ENCODE data around the gene NCBP2L.

The NCBP2L gene

GRCh38 chrX:107823042-107823441 lies 45.5 kb downstream of the NCBP2L start:
- no peak overlapping the region for H3K27ac ChIP-seq (ENCODE audit: low read length)
- H3K4me2 ChIP-seq (ENCODE audit: insufficient read depth, low read length): no peak overlapping the region
- no peaks in the 10 kb centered on the region for H3K79me2 ChIP-seq (ENCODE audit: insufficient read depth, low read length)
- DNase-seq (no peak), ATAC-seq (ENCODE audit: insufficient read depth, low read depth) (no peak)
- H3K9me3 ChIP-seq (ENCODE audit: insufficient read depth, low read length, severe bottlenecking): peaks cover 3% of the 10 kb centered on the region
- no peak for TF ChIP-seq CTCF (IDR thresholded peaks at IDR 0.05; ENCODE audit: borderline replicate concordance, extremely low read depth, low read length, poor library complexity, severe bottlenecking)
- no peak for TF ChIP-seq EZH2 (IDR thresholded peaks at IDR 0.05; ENCODE audit: borderline replicate concordance, low read depth, low read length, severe bottlenecking)
- H3K4me1 ChIP-seq (ENCODE audit: insufficient read depth, low read length): no peaks in the 10 kb centered on the region
- H2AFZ ChIP-seq (ENCODE audit: low read depth, low read length): no peak overlapping the region
- H3K36me3 ChIP-seq (ENCODE audit: insufficient read depth, low read length): no peaks in the 10 kb centered on the region
- no peak overlapping the region for H3K9ac ChIP-seq (ENCODE audit: low read depth, low read length)
- H4K20me1 ChIP-seq (ENCODE audit: insufficient read depth, low read length): no peaks in the 10 kb centered on the region
- H3K4me3 ChIP-seq (ENCODE audit: low read depth in 1 of 2, low read length in 2 of 2): no peak overlapping the region
- no peaks in the 10 kb centered on the region for H3K27me3 ChIP-seq (ENCODE audit: insufficient read depth, low read length, poor library complexity)

DNA sequence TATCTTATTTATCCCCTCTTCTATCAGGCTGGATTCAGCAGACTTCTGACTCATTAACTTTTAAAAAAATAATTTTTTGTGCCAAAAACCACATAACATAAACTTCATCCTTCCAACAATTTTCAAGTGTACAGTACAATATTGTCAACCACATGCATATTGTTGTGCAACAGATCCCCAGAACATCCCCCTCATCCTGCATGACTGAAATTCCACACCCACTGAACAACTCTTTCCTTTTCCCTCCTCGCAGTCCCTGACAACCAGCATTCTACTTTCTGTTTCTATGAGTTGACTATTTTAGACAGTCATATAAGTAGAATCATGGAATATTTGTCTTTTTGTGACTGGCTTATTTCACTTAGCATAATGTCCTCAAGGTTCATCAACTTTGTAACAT lies 45.9 kb downstream of the NCBP2L start:
- Histone ChIP-seq H2AFZ (ENCODE audit: low read depth, low read length) (no peak overlapping the region), H4K20me1 (ENCODE audit: insufficient read depth, low read length) (no peaks in the 10 kb centered on the region), H3K27ac (ENCODE audit: low read length) (no peak overlapping the region), H3K4me3 (ENCODE audit: low read depth in 1 of 2, low read length in 2 of 2) (no peak overlapping the region), H3K9ac (ENCODE audit: low read depth, low read length) (no peak overlapping the region), H3K4me2 (ENCODE audit: insufficient read depth, low read length) (no peak overlapping the region), H3K9me3 (ENCODE audit: insufficient read depth, low read length, severe bottlenecking) (no peaks in the 10 kb centered on the region), H3K79me2 (ENCODE audit: insufficient read depth, low read length) (no peaks in the 10 kb centered on the region), H3K36me3 (ENCODE audit: insufficient read depth, low read length) (no peaks in the 10 kb centered on the region), H3K27me3 (ENCODE audit: insufficient read depth, low read length, poor library complexity) (no peaks in the 10 kb centered on the region), H3K4me1 (ENCODE audit: insufficient read depth, low read length) (no peaks in the 10 kb centered on the region)
- DNase-seq (no peak), ATAC-seq (ENCODE audit: insufficient read depth, low read depth) (no peak)
- no peak for TF ChIP-seq EZH2 (IDR thresholded peaks at IDR 0.05; ENCODE audit: borderline replicate concordance, low read depth, low read length, severe bottlenecking)
- no peak for TF ChIP-seq CTCF (IDR thresholded peaks at IDR 0.05; ENCODE audit: borderline replicate concordance, extremely low read depth, low read length, poor library complexity, severe bottlenecking)

DNA sequence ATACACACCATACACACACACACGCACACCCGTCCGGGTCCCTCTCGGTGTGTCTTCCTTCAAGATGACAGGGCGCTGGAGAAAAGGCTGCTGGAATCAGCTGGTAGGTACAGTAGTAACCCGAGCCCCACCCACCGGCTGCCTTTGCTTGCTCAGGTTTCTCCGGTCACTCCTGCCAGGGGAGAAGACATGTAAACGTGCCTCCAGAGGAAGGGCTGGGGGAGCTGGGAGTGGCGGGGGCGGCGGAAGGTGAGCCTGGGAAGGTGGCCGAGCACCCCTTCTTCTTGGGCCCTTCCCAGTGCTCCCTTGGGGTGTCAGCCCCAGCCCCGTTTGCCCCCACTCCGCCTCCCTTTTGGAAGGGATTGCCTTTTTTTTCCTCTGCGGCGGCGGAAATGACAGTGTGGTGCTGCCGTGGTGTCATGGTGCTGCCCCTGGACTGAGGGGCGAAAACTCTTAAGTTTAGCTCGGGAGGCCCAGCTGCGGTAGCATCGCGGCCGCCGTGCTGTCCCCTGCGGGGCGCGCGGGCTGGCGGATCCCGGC lies 48.2 kb downstream of the NCBP2L start, which contains the start of gene MID2:
Gene MID2, plus strand, starts transcription at position 169 of the 540 bp plus-strand sequence. CDS start 561 bp downstream, outside the sequence.
- Histone ChIP-seq H4K20me1 (ENCODE audit: insufficient read depth, low read length) (no peaks in the 10 kb centered on the region), H3K27me3 (ENCODE audit: insufficient read depth, low read length, poor library complexity) (no peaks in the 10 kb centered on the region), H3K4me3 (ENCODE audit: low read depth in 1 of 2, low read length in 2 of 2) (no peak within 1 kb of the TSS), H3K4me1 (ENCODE audit: insufficient read depth, low read length) (no peaks in the 10 kb centered on the region), H3K27ac (ENCODE audit: low read length) (no peak within 1 kb of the TSS), H2AFZ (ENCODE audit: low read depth, low read length) (no peak within 1 kb of the TSS), H3K79me2 (ENCODE audit: insufficient read depth, low read length) (no peaks in the 10 kb centered on the region), H3K9ac (ENCODE audit: low read depth, low read length) (no peak within 1 kb of the TSS), H3K4me2 (ENCODE audit: insufficient read depth, low read length) (no peak within 1 kb of the TSS), H3K36me3 (ENCODE audit: insufficient read depth, low read length) (no peaks in the 10 kb centered on the region), H3K9me3 (ENCODE audit: insufficient read depth, low read length, severe bottlenecking) (no peaks in the 10 kb centered on the region)
- TF ChIP-seq EZH2 (IDR thresholded peaks at IDR 0.05; ENCODE audit: borderline replicate concordance, low read depth, low read length, severe bottlenecking) (no peak), CTCF (IDR thresholded peaks at IDR 0.05; ENCODE audit: borderline replicate concordance, extremely low read depth, low read length, poor library complexity, severe bottlenecking) (no peak)
- DNase-seq (no peak), ATAC-seq (ENCODE audit: insufficient read depth, low read depth) (no peak)
